Astrocyte of the cerebellum (primary cell): ENCODE data around the gene DNAH5.

Experiments
- DNase-seq: peaks from one replicate; pipeline ENCODE4 v3.0.0-alpha.2; 2011; ENCODE audit warnings: low read depth
- H3K4me3 ChIP-seq: 2 replicates; pipeline ENCODE4 v1.5.1; 2011; ENCODE audit warnings: mild to moderate bottlenecking, low read depth, low read length, moderate library complexity
- in situ Hi-C: cut with HindIII; loops from 2 replicates; pipeline ENCODE4 v1.10.0; 2017; ENCODE audit warnings: low sequenced_read_pairs
- TF ChIP-seq, protein P1 (sequence below): IDR thresholded peaks from 2 replicates; pipeline ENCODE4 v1.5.1; 2012; ENCODE audit warnings: low read length, low read depth, moderate library complexity, mild to moderate bottlenecking; ENCODE audit errors: missing control alignments

Gene DNAH5, protein sequence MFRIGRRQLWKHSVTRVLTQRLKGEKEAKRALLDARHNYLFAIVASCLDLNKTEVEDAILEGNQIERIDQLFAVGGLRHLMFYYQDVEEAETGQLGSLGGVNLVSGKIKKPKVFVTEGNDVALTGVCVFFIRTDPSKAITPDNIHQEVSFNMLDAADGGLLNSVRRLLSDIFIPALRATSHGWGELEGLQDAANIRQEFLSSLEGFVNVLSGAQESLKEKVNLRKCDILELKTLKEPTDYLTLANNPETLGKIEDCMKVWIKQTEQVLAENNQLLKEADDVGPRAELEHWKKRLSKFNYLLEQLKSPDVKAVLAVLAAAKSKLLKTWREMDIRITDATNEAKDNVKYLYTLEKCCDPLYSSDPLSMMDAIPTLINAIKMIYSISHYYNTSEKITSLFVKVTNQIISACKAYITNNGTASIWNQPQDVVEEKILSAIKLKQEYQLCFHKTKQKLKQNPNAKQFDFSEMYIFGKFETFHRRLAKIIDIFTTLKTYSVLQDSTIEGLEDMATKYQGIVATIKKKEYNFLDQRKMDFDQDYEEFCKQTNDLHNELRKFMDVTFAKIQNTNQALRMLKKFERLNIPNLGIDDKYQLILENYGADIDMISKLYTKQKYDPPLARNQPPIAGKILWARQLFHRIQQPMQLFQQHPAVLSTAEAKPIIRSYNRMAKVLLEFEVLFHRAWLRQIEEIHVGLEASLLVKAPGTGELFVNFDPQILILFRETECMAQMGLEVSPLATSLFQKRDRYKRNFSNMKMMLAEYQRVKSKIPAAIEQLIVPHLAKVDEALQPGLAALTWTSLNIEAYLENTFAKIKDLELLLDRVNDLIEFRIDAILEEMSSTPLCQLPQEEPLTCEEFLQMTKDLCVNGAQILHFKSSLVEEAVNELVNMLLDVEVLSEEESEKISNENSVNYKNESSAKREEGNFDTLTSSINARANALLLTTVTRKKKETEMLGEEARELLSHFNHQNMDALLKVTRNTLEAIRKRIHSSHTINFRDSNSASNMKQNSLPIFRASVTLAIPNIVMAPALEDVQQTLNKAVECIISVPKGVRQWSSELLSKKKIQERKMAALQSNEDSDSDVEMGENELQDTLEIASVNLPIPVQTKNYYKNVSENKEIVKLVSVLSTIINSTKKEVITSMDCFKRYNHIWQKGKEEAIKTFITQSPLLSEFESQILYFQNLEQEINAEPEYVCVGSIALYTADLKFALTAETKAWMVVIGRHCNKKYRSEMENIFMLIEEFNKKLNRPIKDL (N-terminal part only)

DNA sequence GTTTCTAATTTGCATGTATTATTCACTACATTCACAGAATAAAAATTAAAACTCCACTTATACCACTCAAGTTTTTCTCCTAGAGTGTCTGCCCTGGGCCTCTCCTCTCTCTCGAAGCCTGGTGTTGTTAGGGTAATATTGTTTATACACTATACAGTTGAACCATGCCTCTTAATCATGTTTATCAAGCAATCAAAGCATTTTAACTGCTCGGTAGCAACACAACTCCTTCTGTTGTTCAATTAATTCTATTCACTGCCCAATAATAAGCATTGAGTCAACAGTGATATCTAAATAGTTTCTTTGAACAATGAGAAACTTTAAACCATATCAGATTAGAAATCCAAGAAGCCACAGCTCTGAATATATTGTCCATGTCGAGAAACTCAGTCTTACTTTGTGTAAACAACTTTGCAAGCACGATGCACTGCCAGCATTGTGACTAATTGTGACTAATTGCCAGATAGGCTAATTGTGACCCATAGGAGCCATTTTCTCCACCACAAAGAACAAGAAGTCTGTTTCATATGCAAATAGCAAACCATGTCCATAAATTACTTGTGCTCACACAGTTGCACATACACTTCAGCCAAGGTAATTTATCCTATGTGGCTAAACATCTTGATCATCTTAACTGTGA lies at the start of gene DNAH5:
Gene DNAH5 (minus strand): TSS at position 129 of the 640 bp plus-strand sequence. CDS start 250 bp downstream, outside the sequence.
- in situ Hi-C loops = no loop called here
- TF ChIP-seq, protein P1, sequence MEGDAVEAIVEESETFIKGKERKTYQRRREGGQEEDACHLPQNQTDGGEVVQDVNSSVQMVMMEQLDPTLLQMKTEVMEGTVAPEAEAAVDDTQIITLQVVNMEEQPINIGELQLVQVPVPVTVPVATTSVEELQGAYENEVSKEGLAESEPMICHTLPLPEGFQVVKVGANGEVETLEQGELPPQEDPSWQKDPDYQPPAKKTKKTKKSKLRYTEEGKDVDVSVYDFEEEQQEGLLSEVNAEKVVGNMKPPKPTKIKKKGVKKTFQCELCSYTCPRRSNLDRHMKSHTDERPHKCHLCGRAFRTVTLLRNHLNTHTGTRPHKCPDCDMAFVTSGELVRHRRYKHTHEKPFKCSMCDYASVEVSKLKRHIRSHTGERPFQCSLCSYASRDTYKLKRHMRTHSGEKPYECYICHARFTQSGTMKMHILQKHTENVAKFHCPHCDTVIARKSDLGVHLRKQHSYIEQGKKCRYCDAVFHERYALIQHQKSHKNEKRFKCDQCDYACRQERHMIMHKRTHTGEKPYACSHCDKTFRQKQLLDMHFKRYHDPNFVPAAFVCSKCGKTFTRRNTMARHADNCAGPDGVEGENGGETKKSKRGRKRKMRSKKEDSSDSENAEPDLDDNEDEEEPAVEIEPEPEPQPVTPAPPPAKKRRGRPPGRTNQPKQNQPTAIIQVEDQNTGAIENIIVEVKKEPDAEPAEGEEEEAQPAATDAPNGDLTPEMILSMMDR = no peak
- DNase-seq = peak; percentile 94
- H3K4me3 ChIP-seq = no peak within 1 kb of the TSS

DNA sequence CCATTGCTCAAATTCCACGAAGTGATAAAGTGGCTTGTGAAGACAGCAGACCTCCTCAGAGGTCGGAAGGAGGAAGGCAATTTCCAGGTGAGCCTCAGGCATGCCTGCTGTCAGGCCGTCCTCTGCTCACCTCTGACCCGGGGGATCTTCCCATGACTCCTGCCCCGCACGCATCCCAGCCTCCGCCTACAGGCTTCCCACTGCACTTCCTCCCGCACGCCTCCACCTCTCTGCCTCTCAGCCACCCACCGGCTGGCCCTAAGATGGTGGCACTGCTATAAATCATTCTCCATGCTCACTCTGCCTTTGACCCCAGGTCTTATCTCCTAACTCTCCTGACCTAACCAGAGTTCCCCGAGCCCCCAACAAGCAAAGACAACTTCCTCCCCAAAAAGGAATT lies 49.4 kb upstream of the DNAH5 start:
- TF ChIP-seq, protein P1 = no peak
- no peak for DNase-seq
- H3K4me3 ChIP-seq = no peak overlapping the region
- in situ Hi-C loops = loop anchor here (5.0 to 25.0 kb wide), 4 partner anchors 118 to 643 kb away; no protein-coding TSS in a partner anchor

DNA sequence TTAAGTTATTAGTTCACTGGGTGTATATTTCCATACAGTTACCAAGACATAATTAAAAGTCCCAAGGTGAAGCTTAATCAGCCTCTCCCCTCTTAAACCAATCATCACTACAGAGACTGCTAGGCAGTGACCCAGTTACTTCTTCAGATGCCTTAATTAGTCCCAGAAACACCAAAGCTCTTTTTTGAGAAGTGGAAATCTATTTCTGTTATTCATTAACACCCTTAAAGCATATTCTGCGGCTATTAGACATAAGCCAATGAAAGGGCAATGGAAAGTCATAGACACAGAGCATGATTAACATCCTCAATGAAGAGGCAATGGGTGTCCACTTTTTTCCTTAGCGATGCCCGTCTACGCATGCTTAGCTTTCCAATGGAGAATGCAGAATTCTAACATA lies 48.3 kb upstream of the DNAH5 start:
- no peak overlapping the region for H3K4me3 ChIP-seq
- TF ChIP-seq, protein P1 = no peak
- DNase-seq = no peak
- in situ Hi-C loops = loop anchor here (5.0 to 25.0 kb wide), 4 partner anchors 120 to 645 kb away; no protein-coding TSS in a partner anchor

DNA sequence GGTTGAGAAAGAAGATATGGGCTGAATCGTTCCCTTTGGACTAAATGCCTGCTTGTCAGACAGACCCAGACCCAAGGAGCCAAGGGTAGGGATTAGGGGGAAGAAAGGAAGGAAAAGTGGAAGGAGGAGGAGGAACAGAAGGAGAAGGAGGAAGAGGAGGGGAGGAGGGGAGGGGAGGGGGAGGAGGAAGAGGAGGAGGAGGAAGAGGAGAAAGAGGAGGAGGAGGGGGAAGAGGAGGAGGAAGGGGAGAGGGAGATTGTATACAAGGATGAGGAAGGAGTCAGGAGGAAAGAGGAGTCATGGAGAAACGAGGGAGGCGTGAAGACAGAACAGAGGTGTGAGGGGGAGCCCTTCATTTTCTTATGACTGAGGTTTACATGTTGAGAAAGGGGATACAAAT lies 46.9 kb upstream of the DNAH5 start:
- in situ Hi-C loops = loop anchor here (5.0 to 25.0 kb wide), 4 partner anchors 121 to 646 kb away; no protein-coding TSS in a partner anchor
- DNase-seq = no peak
- TF ChIP-seq, protein P1 = no peak
- no peak overlapping the region for H3K4me3 ChIP-seq

DNA sequence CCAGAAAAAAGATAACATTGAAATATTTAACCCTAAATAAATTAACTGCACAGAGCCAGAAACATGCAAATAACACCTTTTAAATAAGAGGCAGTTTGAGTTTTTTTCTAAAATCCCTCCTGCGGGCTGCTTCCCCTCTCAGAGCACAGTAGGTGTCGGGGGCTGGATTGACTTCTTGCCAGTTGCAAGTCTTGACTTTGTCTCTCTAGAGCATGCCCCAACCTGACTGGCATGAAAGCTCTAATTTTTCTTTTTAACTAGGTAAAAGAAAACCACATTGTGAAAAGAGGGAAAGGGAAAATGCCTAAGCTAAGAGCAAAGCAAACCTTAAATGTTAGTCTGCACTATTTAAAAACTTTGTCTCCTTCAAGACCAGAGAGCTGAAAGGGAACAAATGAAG lies 46.4 kb upstream of the DNAH5 start:
- no peak overlapping the region for H3K4me3 ChIP-seq
- DNase-seq = no peak
- TF ChIP-seq, protein P1 = no peak
- in situ Hi-C loops = loop anchor here (5.0 to 25.0 kb wide), 4 partner anchors 121 to 646 kb away; no protein-coding TSS in a partner anchor
